Colon (tissue), 2 donors: ENCODE results near the gene LHPP.

Source experiments
- FAIRE-seq: peaks from 2 replicates; lab custom pipeline; 2012; peaks lifted over from hg19 to GRCh38; lab: Jason Lieb, UNC
- donor health status: control.
- donor health status: control.

The LHPP gene

DNA sequence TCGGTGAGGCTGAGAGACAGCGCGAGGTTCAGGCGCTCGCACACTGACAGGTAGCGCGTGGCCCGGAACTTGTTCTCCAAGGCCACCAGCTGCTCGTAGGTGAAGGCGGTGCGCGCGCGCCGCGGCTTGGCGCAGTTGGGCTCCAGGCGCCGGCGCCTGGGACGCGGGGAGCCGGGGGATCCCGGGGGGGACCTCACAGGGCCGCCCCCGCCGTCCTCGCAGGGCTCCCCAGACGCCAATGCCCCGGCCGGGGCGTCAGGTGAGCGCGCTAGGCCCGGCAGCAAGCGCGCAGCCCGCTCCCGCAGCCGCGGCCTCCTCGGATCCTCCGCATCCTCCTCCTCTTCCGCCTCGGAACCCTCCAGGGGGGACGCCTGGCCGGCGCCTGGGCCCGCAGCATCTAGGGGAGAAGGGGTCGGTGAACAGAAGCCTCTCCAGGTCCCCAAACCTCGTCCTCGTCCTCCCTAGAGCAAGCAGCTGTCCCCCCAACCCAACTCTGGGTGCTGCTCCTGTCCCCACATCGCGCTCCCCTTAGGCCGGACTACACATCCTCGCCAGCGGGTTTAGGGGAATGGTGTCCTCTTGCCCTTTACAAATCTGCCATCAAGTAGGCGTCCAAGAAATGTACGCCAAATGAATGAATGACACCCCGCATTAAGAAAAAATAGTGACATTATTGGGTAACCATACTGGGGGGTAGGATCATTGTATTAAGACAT is 13.7 kb upstream of the LHPP start:
- no peak for FAIRE-seq

DNA sequence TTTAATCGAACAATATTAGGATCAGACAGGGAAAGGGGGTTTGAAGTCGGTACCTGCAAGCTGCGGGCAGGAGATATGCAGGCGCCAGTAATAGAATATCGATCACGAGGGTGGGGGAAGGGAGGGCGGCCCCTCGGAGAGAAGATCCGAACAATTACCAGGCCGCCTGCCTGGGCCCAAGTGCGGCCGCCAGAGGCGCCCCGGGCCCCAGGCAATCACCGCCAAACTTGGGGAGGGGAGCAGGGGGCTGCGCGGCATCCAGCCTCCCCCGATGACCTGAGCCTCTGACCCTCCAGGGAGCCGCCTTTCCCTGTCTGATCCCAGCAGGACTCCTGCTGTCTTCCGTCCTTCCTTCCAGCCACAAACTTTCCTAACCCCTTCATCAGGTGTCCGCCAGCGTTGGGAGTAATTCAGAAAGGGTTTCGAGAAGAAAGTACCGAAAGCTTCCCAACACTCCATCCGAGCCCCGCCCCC is 12.9 kb upstream of the LHPP start:
- no peak for FAIRE-seq

DNA sequence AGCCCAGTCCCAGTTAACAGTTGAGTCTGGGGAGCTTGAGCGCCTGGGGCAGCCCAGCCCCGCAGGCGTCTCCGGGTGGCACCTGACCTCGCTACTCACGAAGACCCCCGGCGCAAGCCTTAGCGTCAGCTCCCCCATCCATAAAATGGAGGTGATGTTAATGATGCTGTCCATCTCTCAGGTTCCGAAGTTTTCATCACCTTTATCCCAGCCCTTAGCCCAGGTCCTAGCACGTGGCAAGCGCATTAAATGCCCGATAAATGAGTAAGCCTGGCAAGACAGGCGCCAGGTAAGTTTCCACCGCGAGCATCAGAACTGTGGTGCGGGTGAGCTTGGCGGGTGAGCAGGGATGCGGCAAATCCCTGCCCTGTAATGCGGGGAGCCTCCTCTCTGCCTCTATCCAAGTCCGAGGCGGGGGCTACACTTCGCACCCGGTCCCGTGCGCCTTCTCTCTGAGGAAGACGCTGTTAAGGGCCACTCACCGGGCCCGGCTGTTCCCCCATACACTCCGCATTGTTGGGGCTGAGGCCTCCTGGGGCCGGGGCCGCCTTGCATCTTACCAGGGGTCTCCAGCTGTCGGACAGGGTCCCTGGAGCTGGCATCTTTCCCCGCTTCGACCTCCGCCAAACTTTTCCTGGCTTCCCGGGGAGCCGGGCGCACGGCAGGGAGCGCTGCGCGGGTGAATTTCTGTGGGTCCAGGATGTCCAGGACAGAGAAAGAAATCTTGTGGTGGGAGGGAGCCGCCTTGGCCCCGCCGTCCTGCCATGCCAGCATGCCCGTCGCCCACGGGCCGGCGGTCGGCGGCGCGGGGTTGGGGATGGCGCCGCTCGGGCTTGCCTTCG is 12.2 kb upstream of the LHPP start:
- no peak for FAIRE-seq

DNA sequence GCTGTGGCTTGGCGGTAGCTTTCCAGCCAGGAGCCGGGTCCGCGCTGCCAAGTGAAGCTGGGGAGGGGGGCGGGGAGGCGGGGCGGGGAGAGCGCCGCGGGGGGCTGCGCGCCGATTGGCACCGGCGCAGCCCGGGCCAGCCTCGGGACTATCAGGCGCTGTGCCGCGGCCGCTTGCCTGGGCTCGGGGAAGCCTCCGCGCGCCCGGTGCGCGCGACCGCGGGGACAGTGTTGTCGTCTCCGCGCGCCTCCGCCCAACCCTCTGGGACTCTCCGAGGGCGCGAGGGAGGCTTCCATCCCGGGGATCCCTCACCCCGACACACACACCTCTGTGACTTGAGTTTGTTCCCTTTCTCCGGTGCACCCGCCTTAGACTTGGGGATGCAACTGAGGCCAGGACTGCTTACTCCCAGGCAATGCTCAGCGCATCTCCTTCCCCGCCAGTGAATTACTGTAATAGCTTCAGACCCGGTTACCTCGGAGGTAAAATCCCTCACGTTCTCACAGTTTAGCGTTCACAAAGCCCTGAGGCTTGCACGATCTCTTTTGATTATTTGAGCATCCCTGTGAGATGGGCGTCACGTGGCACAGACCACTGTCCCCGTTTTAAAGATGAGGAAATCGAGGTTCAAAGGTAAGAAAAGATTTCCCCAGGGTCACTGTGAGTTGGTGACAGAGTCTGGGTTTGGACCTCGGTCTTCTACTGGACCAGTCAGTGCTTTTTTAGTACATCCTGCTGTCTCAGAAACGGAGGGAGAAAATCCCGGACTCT is 11.4 kb upstream of the LHPP start, which contains the start of gene NKX1-2:
Gene NKX1-2 (minus strand): TSS at position 24 of the 771 bp plus-strand sequence. CDS start 92 bp downstream, outside the sequence.
- no peak for FAIRE-seq

DNA sequence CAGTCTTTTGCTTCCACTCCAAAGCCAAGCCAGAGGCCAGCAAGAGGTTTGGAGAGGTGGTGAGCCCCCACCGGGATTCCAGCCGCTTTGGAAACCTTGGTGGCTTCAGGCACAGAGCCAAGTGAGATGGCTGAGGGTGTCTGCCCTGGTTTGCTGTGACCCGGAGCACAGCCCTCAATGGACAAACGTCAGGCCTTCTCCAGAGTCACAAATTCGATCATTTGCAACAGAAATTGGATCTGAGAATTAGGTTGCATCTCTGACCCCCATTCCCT is 10.9 kb upstream of the LHPP start:
- FAIRE-seq, result no peak

DNA sequence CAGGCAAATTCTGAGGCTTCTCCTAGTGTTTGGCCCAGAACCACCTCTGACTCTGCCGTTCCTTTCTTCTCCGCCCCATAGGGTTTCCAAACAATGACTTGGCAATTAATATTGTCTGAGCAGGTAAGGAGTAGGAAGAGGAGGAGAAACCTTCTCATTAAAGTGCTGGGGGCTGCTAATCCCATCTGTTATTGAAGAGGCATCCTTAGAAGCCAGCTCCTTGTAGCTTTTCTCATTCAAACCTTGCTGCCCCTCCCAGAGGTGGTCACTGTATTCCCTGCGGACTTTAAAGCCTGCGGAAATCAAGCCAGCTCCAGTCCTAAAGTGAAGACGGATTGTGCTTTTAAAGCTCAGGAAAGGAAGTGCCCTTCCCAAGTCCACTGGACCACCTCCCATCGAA is 10.3 kb upstream of the LHPP start:
- FAIRE-seq, result no peak

DNA sequence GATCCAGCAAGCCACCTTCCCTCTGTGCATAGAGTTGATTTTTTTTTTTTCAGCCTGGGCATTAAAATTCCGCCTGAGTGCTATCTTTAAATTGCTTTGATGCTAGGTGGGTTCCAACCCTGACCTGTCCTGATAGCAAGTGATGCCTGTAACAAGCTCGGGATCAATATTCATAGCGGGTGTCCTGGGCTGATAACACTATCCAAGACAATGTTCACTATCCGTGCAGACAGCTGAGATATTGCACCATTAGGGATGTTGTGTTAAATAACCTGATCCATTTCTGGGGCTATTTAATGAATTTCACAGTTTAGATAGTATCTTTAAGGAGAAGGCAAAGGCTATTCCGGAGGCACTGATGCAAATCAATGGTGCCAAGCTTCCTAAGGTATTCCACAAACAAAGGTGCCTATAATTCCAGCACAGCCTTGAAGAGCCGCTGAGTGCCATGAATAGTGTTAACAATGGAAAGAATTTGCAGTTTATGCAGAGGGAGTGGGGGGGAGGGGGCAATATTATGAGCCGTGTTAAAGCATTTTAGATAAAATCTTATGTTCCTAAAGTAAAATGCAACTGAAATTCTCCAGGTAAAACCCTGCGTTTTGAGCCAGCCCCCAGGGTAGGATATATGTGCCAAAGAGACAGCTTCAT is 7.5 kb upstream of the LHPP start:
- FAIRE-seq, result no peak

DNA sequence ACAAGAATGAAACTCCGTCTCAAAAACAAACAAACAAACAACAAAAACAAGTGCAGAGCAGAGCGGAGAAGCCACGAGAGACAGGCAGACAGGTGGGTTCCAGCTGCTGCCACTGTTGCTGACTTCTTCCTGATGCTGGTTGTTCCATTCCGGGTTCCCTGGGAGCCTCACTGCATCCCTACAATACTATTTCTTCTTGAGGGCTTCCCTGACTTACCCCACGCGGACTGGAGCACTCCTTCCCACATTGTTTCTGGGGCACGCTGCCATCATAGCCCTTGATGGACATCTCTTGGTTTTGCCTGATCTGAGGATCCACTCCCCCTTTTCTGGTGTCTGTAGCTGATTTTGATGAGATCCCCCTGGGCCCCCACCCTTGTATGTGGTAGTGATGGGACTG is 6.2 kb upstream of the LHPP start:
- FAIRE-seq, result no peak

DNA sequence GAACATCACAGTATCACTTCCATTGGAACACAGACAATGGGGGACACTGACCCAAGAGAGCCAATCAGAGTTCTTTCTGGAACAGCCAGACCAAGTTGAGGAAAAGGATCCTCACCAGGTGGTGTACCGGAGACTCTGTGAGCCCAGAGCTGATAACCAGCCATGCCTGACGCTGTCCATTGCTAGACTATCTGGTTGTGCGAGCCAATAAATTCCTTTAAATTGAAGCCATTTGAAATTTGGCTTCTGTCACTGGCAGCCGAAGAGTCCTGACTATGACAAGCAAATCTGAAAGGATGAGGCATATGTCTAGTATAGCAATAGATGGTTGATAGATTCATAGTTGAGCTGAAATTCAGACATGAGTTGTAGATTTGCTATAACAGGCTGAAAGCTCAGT is 3.1 kb upstream of the LHPP start:
- FAIRE-seq, result no peak

DNA sequence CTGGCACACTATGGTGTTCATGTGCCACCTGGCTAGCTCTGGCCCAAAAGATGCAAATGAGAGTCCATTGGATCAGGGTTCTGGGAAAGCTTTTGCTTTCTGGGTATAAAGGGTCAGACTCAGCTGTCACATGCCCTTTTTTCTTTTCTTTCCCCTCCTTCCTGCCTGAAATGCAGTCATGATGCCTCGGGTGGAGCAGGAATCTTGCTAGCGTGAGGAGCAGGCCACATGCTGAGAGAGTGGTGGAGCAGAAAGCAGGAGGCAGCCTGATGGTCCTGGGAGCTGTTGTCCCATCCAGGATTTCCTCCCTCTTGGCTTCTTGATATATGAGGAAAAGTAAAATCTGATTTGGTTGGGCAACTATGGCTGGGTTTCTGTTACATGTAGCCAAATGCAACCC is 2.7 kb upstream of the LHPP start:
- no peak for FAIRE-seq

DNA sequence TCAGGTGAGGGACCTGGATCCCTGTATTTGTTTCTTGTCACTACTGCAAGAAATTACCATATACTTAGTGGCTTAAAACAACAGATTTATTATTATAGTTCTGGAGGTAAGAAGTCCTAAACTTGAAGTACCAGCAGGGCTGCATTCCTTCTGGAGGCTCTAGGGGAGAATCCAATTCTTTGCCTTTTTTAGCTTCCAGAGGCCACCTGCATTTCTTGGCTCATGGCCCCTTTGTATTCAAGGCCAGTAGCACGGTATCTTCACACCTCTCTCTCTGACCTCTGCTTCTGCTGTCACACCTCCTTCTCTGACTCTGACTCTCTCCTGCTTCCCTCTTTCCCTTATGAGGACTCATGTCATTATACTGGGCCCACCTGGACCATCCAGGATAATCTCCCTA is 2.2 kb upstream of the LHPP start:
- no peak for FAIRE-seq

DNA sequence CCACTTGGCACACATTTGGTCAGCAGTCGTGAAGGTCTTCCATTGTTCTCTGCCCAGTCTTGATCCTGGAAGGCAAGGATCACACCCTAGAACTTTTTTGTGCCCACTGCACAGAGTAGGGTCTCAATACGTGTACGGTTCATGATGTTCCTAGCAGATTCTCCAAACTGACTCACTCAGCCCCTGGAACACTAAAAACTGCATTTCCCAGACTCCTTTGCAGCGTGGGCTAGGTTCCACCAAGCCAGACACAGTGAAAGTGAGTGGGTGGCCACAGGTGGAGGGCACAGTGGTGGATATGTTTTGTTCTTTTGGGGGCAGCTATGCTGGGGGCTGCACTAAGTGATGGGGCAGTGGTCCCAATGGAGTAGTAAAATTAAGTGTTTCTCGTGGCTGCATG is 1.5 kb upstream of the LHPP start:
- no peak for FAIRE-seq

DNA sequence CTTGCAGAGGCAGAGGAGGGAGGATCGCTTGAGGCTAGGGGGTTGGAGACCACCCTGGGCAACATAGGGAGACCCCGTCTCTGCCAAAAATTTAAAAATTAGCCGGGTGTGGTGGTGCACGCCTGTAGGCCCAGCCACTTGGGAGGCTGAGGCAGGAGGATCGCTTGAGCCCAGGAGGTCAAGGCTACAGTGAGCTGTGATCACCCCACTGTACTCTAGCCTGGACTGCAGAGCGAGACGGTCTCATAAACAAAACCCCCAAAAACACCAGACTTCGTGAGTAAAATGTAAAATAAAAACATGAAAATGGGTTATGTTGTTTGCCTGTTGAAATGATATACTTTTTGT is 699 bp downstream of the LHPP start:
- no peak for FAIRE-seq

DNA sequence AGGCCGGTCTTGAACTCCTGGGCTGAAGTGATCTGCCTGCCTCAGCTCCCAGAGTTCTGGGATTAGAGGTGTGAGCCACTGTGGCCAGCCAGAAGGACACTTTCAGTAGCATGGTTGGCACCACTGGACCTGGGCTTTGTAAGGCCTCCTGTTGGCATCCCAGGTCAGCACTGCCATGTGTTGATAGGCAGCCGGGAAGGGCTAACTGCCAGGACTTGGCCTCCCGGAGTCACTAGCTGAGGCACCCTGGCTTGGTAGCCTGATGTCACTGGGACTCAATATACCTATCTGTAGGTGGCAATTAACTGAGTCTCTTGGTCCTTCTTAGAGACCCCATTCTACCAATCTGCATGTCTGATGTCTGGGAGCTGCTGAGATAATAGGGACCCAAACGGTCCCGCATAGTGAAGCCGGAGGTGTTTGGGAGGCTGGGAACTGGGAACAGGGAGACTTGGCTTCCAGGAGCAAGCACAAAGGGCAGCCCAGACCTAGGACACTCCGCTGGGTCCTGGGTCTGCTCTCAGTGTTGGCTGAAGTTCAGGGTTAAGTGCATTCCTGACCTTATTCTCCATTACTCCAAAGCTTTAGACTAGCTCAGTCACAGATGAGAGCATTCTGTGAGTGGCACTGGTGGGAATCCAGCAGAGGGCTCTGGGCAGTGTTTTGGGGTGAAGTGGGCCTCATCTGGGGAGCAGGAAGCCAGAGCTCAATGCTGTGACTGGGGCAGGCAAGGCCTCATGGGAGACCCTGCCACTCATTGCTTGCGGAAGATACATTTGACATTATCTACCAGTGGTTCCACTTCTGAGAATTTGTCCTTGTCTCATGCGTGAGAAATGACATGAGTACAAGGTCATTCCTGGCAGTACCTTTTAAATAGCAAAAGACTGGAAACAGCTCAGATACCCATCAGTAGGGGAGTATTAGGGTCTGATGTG is 2.7 kb downstream of the LHPP start:
- FAIRE-seq, result no peak

DNA sequence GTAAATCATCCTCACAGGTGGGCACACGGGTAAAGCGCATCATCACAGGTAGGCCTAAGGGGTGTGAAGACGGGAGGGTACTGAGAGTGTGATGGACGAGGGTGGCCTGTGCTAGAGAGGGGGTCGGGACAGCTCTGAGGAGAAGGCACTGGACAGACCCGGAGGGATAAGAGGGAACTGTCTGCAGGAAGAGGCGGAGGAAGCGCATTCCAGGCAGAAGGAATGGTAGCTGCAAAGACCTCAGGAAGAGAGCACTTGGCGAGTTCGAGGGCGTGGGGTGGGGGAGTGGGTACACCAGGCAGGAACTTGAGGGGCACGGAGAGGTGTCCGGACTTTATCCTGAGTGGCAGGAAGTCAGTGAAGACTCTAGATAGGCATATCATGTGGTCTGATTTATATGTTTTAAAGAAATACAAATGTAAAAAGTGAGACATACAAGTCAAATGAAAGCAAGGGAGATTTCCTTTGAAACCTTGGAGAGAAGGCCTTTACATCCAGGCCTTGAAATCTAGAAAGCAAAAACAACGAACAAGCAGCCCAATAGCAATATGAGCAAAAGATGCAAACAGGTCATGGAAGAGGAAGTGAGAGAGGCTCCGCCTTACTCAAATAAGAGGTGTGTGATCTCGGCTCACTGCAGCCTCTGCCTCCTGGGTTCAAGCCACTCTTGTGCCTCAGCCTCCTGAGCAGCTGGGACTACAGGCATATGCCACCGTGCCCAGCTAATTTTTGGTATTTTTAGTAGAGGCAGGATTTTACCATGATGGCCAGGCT is 3.6 kb downstream of the LHPP start:
- FAIRE-seq, result no peak

DNA sequence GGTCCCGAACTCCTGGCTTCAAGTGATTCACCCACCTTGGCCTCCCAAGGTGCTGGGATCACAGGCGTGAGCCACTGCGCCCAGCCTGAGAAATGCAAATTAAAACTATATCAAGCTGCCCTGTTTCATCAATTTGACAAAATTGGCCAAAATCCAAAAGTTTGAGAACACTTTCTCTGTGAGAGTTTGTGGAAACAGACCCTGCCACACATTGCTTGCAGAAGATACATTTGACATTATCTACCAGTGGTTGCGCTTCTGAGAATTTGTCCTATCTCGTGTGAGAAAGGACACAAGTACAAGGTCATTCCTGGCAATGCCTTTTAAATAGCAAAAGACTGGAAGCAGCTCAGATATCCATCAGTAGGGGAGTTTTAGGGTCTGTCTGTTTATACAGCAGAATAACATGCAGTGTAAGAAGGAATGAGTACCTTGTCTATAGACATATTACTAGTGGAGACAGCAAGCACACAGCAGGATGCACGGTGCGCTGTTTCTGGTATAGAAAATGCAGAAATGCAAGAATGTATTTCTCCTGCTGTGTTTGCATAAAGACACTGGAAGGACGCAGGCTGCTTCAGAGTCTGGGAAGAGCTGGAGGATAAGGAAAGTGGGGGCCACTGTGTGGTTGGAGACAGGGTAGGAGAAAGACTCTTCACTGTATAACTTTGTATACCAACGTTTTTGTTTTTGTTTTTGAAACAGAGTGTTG is 4.3 kb downstream of the LHPP start:
- no peak for FAIRE-seq

DNA sequence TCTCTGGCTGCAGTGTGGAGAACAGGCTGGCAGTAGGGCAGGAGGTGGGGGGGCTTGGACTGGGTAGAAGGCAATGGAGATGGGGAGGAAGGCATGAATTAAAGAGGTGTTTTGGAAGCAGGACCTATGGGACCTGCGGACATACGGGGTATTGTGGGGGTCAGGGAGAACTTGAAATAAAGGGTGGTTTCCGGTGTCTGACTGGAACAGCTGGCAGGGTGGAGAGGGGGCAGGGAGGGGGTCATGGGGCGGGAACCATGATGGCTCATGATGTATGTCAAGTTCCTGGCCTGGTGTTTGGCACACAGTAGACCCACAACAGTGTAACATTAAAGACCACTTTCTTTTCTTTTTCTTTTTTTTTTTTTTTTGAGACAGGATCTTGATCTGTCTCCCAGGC is 5.5 kb downstream of the LHPP start:
- no peak for FAIRE-seq

DNA sequence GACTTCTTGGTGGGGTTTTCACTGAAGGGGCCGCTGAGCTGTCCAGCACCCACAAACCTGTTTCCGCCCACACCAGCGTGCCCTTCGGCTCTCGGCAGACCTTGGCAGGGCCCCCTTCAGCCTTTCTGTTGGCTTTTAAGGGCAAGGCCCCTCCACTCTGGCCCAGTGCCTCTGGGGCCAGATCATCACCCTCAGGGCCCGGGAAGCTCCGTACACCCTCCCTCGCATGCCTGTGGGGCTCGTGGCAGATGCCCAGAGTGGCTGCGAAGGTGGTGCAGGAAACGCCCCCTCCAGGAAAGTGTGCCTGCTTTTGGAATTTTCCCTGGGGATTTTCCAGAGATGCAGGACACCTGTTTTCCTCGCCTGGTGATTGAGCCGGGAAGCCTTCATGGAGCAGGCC is 7.0 kb downstream of the LHPP start:
- FAIRE-seq, result no peak

DNA sequence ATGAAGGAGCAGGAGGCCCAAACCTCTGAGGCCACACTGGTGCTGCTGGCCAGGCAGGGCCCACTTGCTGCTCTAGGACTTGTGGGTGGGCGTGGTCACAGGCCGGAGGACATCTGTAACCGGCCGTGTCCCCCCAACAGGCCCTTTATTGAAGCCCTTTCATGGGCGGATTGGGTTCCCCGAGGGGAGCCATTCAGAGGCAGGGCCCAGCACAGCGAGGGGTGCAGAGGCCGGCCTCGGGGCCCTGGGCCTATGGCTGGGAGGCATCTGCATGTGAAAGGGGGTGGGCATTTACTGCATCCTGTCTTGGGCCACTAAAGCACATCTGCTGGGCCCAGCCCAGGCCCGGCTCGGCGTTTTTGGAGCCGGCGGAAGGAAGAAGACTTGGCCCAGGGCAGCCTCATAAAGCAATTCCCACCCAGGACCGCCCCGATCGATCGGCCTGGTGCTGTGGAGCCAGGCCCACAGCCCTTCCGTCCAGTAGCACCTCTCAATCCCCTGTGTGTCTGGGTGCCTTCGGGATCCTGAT is 8.4 kb downstream of the LHPP start:
- FAIRE-seq, result no peak
